ENCODE data around the gene CSRP1. TPM values are rescaled to one million over a fixed set of nuclear protein-coding genes. Genes with fewer than 3 reads are reported as not detected.
A peak's percentile ranks its signal among the peaks of the same experiment; 100 is the strongest.

The CSRP1 gene
- total RNA-seq (2011; cell fraction: chromatin; rRNA removed; ENCODE audit: low replicate concordance), result 6.5 and 10.3 TPM in 2 replicates
- total RNA-seq (2011; cell fraction: nucleolus; rRNA removed), result 7.0 and 7.5 TPM in 2 replicates
- total RNA-seq (2011; cell fraction: nucleoplasm; rRNA removed), result 7.3 and 8.9 TPM in 2 replicates
- total RNA-seq (2014; rRNA removed), result 23.7 and 30.8 TPM in 2 replicates
- 19.6 and 22.6 TPM in 2 replicates for total RNA-seq (2014; rRNA removed; fragmentation: Illumina TruSeq; extraction: Trizol)
- 28.3 and 30.3 TPM in 2 replicates for total RNA-seq (2015; rRNA removed; fragmentation: Illumina TruSeq; extraction: Trizol)
- total RNA-seq (2021), result 25.7 and 28.2 TPM in 2 replicates
- polyA plus RNA-seq (2011; rRNA removed), result 21.3 and 23.7 TPM in 2 replicates
- polyA plus RNA-seq (2011; cell fraction: cytosol; rRNA removed), result 29.2 and 43.4 TPM in 2 replicates
- 14.3 and 20.0 TPM in 2 replicates for polyA plus RNA-seq (2011; cell fraction: nucleus; rRNA removed)
- 39.0 and 47.5 TPM in 2 replicates for polyA plus RNA-seq (2012)
- 34.6 and 39.4 TPM in 2 replicates for polyA plus RNA-seq (2014; fragmentation: Illumina TruSeq; extraction: Trizol)
- 10 to 100 TPM in 1 of 2 experiments, 1 to 10 TPM in 1; 6.8 to 11.0 TPM for polyA plus RNA-seq (2014; fragmentation: Nextera tagmentation; extraction: Ambion mirVana)
- polyA plus RNA-seq (2014; rRNA removed), result 24.9 and 32.1 TPM in 2 replicates
- polyA minus RNA-seq (2011; rRNA and poly(A)+ RNA removed), result 14.3 and 19.7 TPM in 2 replicates
- polyA minus RNA-seq (2011; cell fraction: cytosol; rRNA and poly(A)+ RNA removed), result 12.0 and 16.7 TPM in 2 replicates
- 7.7 and 8.8 TPM in 2 replicates for polyA minus RNA-seq (2011; cell fraction: nucleus; rRNA and poly(A)+ RNA removed)
- Bru-seq, nascent RNA, result percentile 63 among the genes with signal in this experiment
- BruChase-seq, experiment 1, labeled RNA remaining after a 2-hour chase, result percentile 63 among the genes with signal in this experiment
- percentile 66 among the genes with signal in this experiment for BruChase-seq, experiment 2, labeled RNA remaining after a 6-hour chase
- long read RNA-seq, experiment 1, full-length matches to known transcripts, result 44 of 61 reads
- long read RNA-seq, experiment 1, partial matches to known transcripts, result 3 of 61 reads
- long read RNA-seq, experiment 1, other reads (novel, unspliced or antisense), result 14 of 61 reads
- long read RNA-seq, experiment 2, transcript CSRP1-201 (6 exons, 1,952 nt), result major isoform, 20 of 35 reads
- long read RNA-seq, experiment 2, partial matches to known transcripts, result 9 of 35 reads
- long read RNA-seq, experiment 2, other reads (novel, unspliced or antisense), result 5 of 35 reads
- long read RNA-seq, experiment 3, transcript CSRP1-201 (6 exons, 1,952 nt), result major isoform, 42 of 44 reads
- long read RNA-seq, experiment 3, partial matches to known transcripts, result 2 of 44 reads
- long read RNA-seq, experiment 3, other reads (novel, unspliced or antisense), result 0 of 44 reads

GRCh38 chr1:201506557-201507359, at the start of gene CSRP1:
TSS of gene CSRP1 (minus strand) at chr1:201507123. CDS start at chr1:201496303, 10,820 bp downstream.
- H3K4me1 ChIP-seq (replicated peaks in 1 of 2; ENCODE audit: control insufficient read depth in 2 of 2, insufficient read depth in 2 of 2, low read length in 2 of 2), result peaks cover 11 to 17% of the 10 kb centered on the region in 2 experiments
- CTCF ChIA-PET (ENCODE audit: low intra/inter-chr PET ratio), result interaction anchor here (2.1 kb wide), 1 partner anchor 25 kb away, joined by 5 read pairs; no protein-coding TSS in a partner anchor
- H2AFZ ChIP-seq (ENCODE audit: low read depth, low read length), result peak within 1 kb of the TSS; percentile 91
- peak within 1 kb of the TSS; percentile 48 for H3K4me3 ChIP-seq
- peak within 1 kb of the TSS; percentile 60 for H3K27ac ChIP-seq (ENCODE audit: extremely low read depth, low read depth, low read length)
- 10% methylated on average over 62 of the region's 71 CpGs for WGBS (ENCODE audit: insufficient coverage, low coverage, missing lambda C conversion rate)
- no peaks in the 10 kb centered on the region for H3K79me2 ChIP-seq (ENCODE audit: control insufficient read depth, insufficient read depth, low read length)
- H3K27me3 ChIP-seq (ENCODE audit: control insufficient read depth in 2 of 2, insufficient read depth in 2 of 2, low read length in 2 of 2), result no peaks in the 10 kb centered on the region; a peak in 1 of 5 replicates
- no peaks in the 10 kb centered on the region for H4K20me1 ChIP-seq (replicated peaks; ENCODE audit: control insufficient read depth, insufficient read depth, low read length)
- no peaks in the 10 kb centered on the region for H3K36me3 ChIP-seq (ENCODE audit: control insufficient read depth, insufficient read depth, low read length)
- DNase-seq (ENCODE audit: extremely low read depth in 1 of 4, low spot score in 3 of 4), result peak; percentile 80 to 94 (median 92)
- FAIRE-seq, result no peak
- H3K9me1 ChIP-seq (ENCODE audit: control insufficient read depth, insufficient read depth, low read length), result no peaks in the 10 kb centered on the region
- H3K9ac ChIP-seq (ENCODE audit: insufficient read depth in 1 of 2, low read depth in 2 of 2, low read length in 2 of 2), result peak within 1 kb of the TSS; percentile 66 to 89
- no peaks in the 10 kb centered on the region for H3K9me3 ChIP-seq (replicated peaks; ENCODE audit: control insufficient read depth, insufficient read depth, low read depth, low read length)
- intact Hi-C loops (cut with micrococcal nuclease) (no loop called here), in situ Hi-C loops (cut with MboI) (no loop called here)
- H3K4me2 ChIP-seq (ENCODE audit: insufficient read depth, low read length), result peak within 1 kb of the TSS; percentile 76
- peak; percentile 95 for ATAC-seq
- POLR2A ChIA-PET, result interaction anchor here (0.9 to 1.5 kb wide), 2 partner anchors 11 to 15 kb away, joined by 3 to 5 read pairs; no protein-coding TSS in a partner anchor
- no TSS peak for BruUV-seq (replicated peaks)
- TF ChIP-seq RNF2 (IDR thresholded peaks at IDR 0.05) (0 out of 2 replicates have a peak, but pooled peaks have one; percentile 39), E2F3 (CRISPR knock-in tag; IDR thresholded peaks at IDR 0.05) (no peak), TAF9B (IDR thresholded peaks at IDR 0.05; ENCODE audit: partially characterized antibody) (no peak), KDM5B (IDR thresholded peaks at IDR 0.05; ENCODE audit: insufficient replicate concordance, low read depth, low read length) (peak; percentile 45), ZBTB11 (CRISPR knock-in tag; IDR thresholded peaks at IDR 0.05) (peak in 2 of 3 experiments; percentile 68 to 70; a peak in 3 of 6 replicates), KLF1 (tag; IDR thresholded peaks at IDR 0.05) (peak; percentile 65; the same call in 1 of the 2 replicates), TGIF2 (CRISPR knock-in tag; IDR thresholded peaks at IDR 0.05) (no peak), MTA3 (IDR thresholded peaks at IDR 0.05; ENCODE audit: borderline replicate concordance) (peak; percentile 84; the same call in 1 of the 2 replicates)
